Neuronal stem cell (in vitro differentiated cells): ENCODE measurements around the gene KRTAP13-3.

Source experiments
- DNase-seq: peaks from one replicate; pipeline ENCODE4 v3.0.0-alpha.2; 2013; ENCODE audit warnings: low spot score
- H2AFZ ChIP-seq: one replicate; pipeline ENCODE4 v1.6.1; 2013; ENCODE audit warnings: mild to moderate bottlenecking, low read length, inconsistent platforms
- H2AK5ac ChIP-seq: 2 replicates; pipeline ENCODE4 v1.6.1; 2013; ENCODE audit warnings: low read depth, mild to moderate bottlenecking, inconsistent platforms, low read length, moderate library complexity, mixed read lengths
- H2BK120ac ChIP-seq: 2 replicates; pipeline ENCODE4 v1.6.1; 2013; ENCODE audit warnings: low read depth, mild to moderate bottlenecking, inconsistent platforms, low read length, moderate library complexity, mixed read lengths
- H2BK12ac ChIP-seq: one replicate; pipeline ENCODE4 v1.6.1; 2013; ENCODE audit warnings: low read length, inconsistent platforms
- H2BK15ac ChIP-seq: 2 replicates; pipeline ENCODE4 v1.6.1; 2013; ENCODE audit warnings: mild to moderate bottlenecking, low read length, inconsistent platforms, mixed read lengths
- H2BK5ac ChIP-seq: one replicate; pipeline ENCODE4 v1.6.1; 2013; ENCODE audit warnings: inconsistent platforms, mild to moderate bottlenecking, low read length, moderate library complexity
- H3K14ac ChIP-seq: one replicate; pipeline ENCODE4 v1.6.1; 2013; ENCODE audit warnings: low read length, inconsistent platforms
- H3K18ac ChIP-seq: 2 replicates; pipeline ENCODE4 v1.6.1; 2013; ENCODE audit warnings: low read length, inconsistent platforms
- H3K23ac ChIP-seq: 2 replicates; pipeline ENCODE4 v1.6.1; 2013; ENCODE audit warnings: low read depth, mild to moderate bottlenecking, mixed read lengths, low read length, inconsistent platforms; ENCODE audit not compliant: poor library complexity
- H3K27ac ChIP-seq: replicated peaks from 3 replicates; pipeline ENCODE4 v1.5.1; 2013; ENCODE audit warnings: low read length, inconsistent platforms
- H3K27me3 ChIP-seq, 3 experiments: 2 replicates each; pipeline ENCODE4 v1.6.1; 2013; ENCODE audit warnings: low read length in 3 of 3, mild to moderate bottlenecking in 2 of 3, inconsistent platforms in 1 of 3, low read depth in 1 of 3, mixed read lengths in 1 of 3, moderate library complexity in 1 of 3; ENCODE audit not compliant: control insufficient read depth in 3 of 3, insufficient read depth in 3 of 3
- H3K36me3 ChIP-seq, 2 donors: replicated peaks in 1 of 2; 2 replicates each; pipeline ENCODE4 v1.6.1; 2013; ENCODE audit warnings: low read length in 2 of 2; ENCODE audit not compliant: control insufficient read depth in 2 of 2, insufficient read depth in 2 of 2
- H3K4ac ChIP-seq: 2 replicates; pipeline ENCODE4 v1.6.1; 2013; ENCODE audit warnings: inconsistent platforms, mild to moderate bottlenecking, low read length, moderate library complexity
- H3K4me1 ChIP-seq, 2 donors: 1 replicate in 1 of 2; 2 replicates in 1 of 2; pipeline ENCODE4 v1.6.1; 2013; ENCODE audit warnings: low read length in 2 of 2, low read depth in 1 of 2; ENCODE audit not compliant: control insufficient read depth in 2 of 2, insufficient read depth in 1 of 2
- H3K4me2 ChIP-seq: one replicate; pipeline ENCODE4 v1.6.1; 2013; ENCODE audit warnings: mild to moderate bottlenecking, low read length, inconsistent platforms; ENCODE audit not compliant: insufficient read depth, poor library complexity, severe bottlenecking
- H3K4me3 ChIP-seq, 2 donors: 2 replicates each; pipeline ENCODE4 v1.5.1; 2013; ENCODE audit warnings: low read length in 2 of 2, mild to moderate bottlenecking in 2 of 2, inconsistent platforms in 1 of 2, moderate library complexity in 1 of 2
- H3K79me1 ChIP-seq: one replicate; pipeline ENCODE4 v1.6.1; 2013; ENCODE audit warnings: low read depth, mild to moderate bottlenecking, inconsistent platforms, low read length, moderate library complexity
- H3K9ac ChIP-seq: one replicate; pipeline ENCODE4 v1.6.1; 2013; ENCODE audit warnings: mild to moderate bottlenecking, low read depth, low read length, inconsistent platforms; ENCODE audit not compliant: poor library complexity
- H3K9me3 ChIP-seq, 2 donors: replicated peaks in 1 of 2; 2 replicates each; pipeline versions ENCODE3 to v1.6.1; 2013; ENCODE audit warnings: low read length in 2 of 2, mild to moderate bottlenecking in 2 of 2, inconsistent platforms in 1 of 2, low read depth in 1 of 2, mixed read lengths in 1 of 2, moderate library complexity in 1 of 2; ENCODE audit not compliant: control insufficient read depth in 2 of 2, insufficient read depth in 1 of 2
- H4K8ac ChIP-seq: one replicate; pipeline ENCODE4 v1.6.1; 2013; ENCODE audit warnings: low read depth, mild to moderate bottlenecking, inconsistent platforms, low read length, moderate library complexity
- H4K91ac ChIP-seq: one replicate; pipeline ENCODE4 v1.6.1; 2013; ENCODE audit warnings: low read length, low read depth, mild to moderate bottlenecking, inconsistent platforms; ENCODE audit not compliant: poor library complexity
- WGBS, 2 donors: extraction: QIAGEN DNeasy Blood & Tissue Kit; methylation state at CpG; one replicate each; pipeline ENCODE4 v1.1.7; 2013; ENCODE audit warnings: missing lambda C conversion rate in 2 of 2, mixed read lengths in 1 of 2; ENCODE audit not compliant: insufficient read length in 2 of 2, insufficient replicate concordance in 1 of 2; ENCODE audit errors: extremely low coverage in 2 of 2; 5-methylcytosine and 5-hydroxymethylcytosine counted together

KRTAP13-3 gene

GRCh38 chr21:30415993-30416392 lies 9.7 kb downstream of the KRTAP13-3 start:
- Histone ChIP-seq H3K4ac (no peak overlapping the region), H2BK12ac (no peak overlapping the region), H3K18ac (no peak overlapping the region), H3K4me1 (no peaks in the 10 kb centered on the region), H4K8ac (no peak overlapping the region), H3K36me3 (no peaks in the 10 kb centered on the region), H2BK5ac (no peak overlapping the region), H3K27ac (no peak overlapping the region), H2AFZ (no peak overlapping the region), H3K4me2 (no peak overlapping the region), H2AK5ac (no peak overlapping the region), H3K9me3 (peaks cover 0 to 2% of the 10 kb centered on the region in 2 donors), H2BK15ac (no peak overlapping the region), H2BK120ac (no peak overlapping the region), H3K14ac (no peak overlapping the region), H4K91ac (no peak overlapping the region), H3K79me1 (no peaks in the 10 kb centered on the region), H3K27me3 (no peaks in the 10 kb centered on the region), H3K23ac (no peak overlapping the region), H3K9ac (no peak overlapping the region), H3K4me3 (no peak overlapping the region)
- WGBS, 2 donors: no CpG with 5 or more reads among the region's 5 CpGs
- DNase-seq: no peak

- no CpG with 5 or more reads among the region's 14 CpGs for WGBS, 2 donors
- no peak overlapping the region for H3K14ac ChIP-seq
- DNase-seq: peak; percentile 3
These were observed 16.8 kb downstream of the KRTAP13-3 start for GRCh38 chr21:30408782-30409494.

GRCh38 chr21:30395731-30396130 lies 30.0 kb downstream of the KRTAP13-3 start, which contains the start of gene KRTAP13-1:
TSS of gene KRTAP13-1 (plus strand) at chr21:30396031. CDS start at chr21:30396087, 56 bp downstream.
- no peak within 1 kb of the TSS for H2BK12ac ChIP-seq
- no peak within 1 kb of the TSS for H3K4ac ChIP-seq
- H3K27me3 ChIP-seq: no peaks in the 10 kb centered on the region
- H2BK5ac ChIP-seq: no peak within 1 kb of the TSS
- H4K91ac ChIP-seq: no peak within 1 kb of the TSS
- H3K9ac ChIP-seq: no peak within 1 kb of the TSS
- H3K9me3 ChIP-seq: peaks cover 0 to 3% of the 10 kb centered on the region in 2 donors
- no peaks in the 10 kb centered on the region for H3K36me3 ChIP-seq
- no peak within 1 kb of the TSS for H2BK15ac ChIP-seq
- no peak within 1 kb of the TSS for H2AK5ac ChIP-seq
- H3K4me2 ChIP-seq: no peak within 1 kb of the TSS
- no peaks in the 10 kb centered on the region for H3K4me1 ChIP-seq
- H3K27ac ChIP-seq: no peak within 1 kb of the TSS
- no peak within 1 kb of the TSS for H2AFZ ChIP-seq
- no peak within 1 kb of the TSS for H3K14ac ChIP-seq
- H3K18ac ChIP-seq: peak within 1 kb of the TSS; percentile 31
- no peaks in the 10 kb centered on the region for H3K79me1 ChIP-seq
- no peak within 1 kb of the TSS for H3K4me3 ChIP-seq
- WGBS, 2 donors: no CpG with 5 or more reads among the region's 4 CpGs
- DNase-seq: no peak
- H4K8ac ChIP-seq: no peak within 1 kb of the TSS
- no peak within 1 kb of the TSS for H3K23ac ChIP-seq
- H2BK120ac ChIP-seq: no peak within 1 kb of the TSS

More at GRCh38 chr21:30408782-30409494, 16.8 kb downstream of the KRTAP13-3 start:
- no peak overlapping the region for H2BK120ac ChIP-seq
- no peak overlapping the region for H3K4me3 ChIP-seq
- no peaks in the 10 kb centered on the region for H3K27me3 ChIP-seq
- no peak overlapping the region for H2BK5ac ChIP-seq
- no peak overlapping the region for H4K8ac ChIP-seq
- H2AK5ac ChIP-seq: no peak overlapping the region
- H2BK12ac ChIP-seq: no peak overlapping the region
- H3K36me3 ChIP-seq: no peaks in the 10 kb centered on the region
- no peak overlapping the region for H3K27ac ChIP-seq
- peak overlapping the region; percentile 82 for H2AFZ ChIP-seq
- H4K91ac ChIP-seq: no peak overlapping the region
- H3K4ac ChIP-seq: no peak overlapping the region
- H3K9ac ChIP-seq: no peak overlapping the region
- peaks cover 0 to 4% of the 10 kb centered on the region in 2 donors for H3K9me3 ChIP-seq
- H3K23ac ChIP-seq: no peak overlapping the region
- H3K4me1 ChIP-seq: no peaks in the 10 kb centered on the region
- no peak overlapping the region for H2BK15ac ChIP-seq
- no peak overlapping the region for H3K18ac ChIP-seq
- no peak overlapping the region for H3K4me2 ChIP-seq
- H3K79me1 ChIP-seq: no peaks in the 10 kb centered on the region

GRCh38 chr21:30391492-30392025 lies 34.2 kb downstream of the KRTAP13-3 start:
- H3K4ac ChIP-seq: no peak overlapping the region
- H3K9me3 ChIP-seq: peaks cover 0 to 4% of the 10 kb centered on the region in 2 donors
- no CpG with 5 or more reads among the region's 2 CpGs for WGBS, 2 donors
- no peak overlapping the region for H2BK120ac ChIP-seq
- no peak overlapping the region for H2AK5ac ChIP-seq
- no peak overlapping the region for H3K18ac ChIP-seq
- no peak for DNase-seq
- no peak overlapping the region for H3K4me3 ChIP-seq
- H3K27me3 ChIP-seq: no peaks in the 10 kb centered on the region
- H3K79me1 ChIP-seq: no peaks in the 10 kb centered on the region
- no peak overlapping the region for H4K8ac ChIP-seq
- H2BK15ac ChIP-seq: no peak overlapping the region
- H3K36me3 ChIP-seq: no peaks in the 10 kb centered on the region
- H3K27ac ChIP-seq: no peak overlapping the region
- no peaks in the 10 kb centered on the region for H3K4me1 ChIP-seq
- no peak overlapping the region for H3K23ac ChIP-seq
- no peak overlapping the region for H2BK12ac ChIP-seq
- H4K91ac ChIP-seq: no peak overlapping the region
- H3K9ac ChIP-seq: no peak overlapping the region
- H2BK5ac ChIP-seq: no peak overlapping the region
- H2AFZ ChIP-seq: no peak overlapping the region
- no peak overlapping the region for H3K14ac ChIP-seq
- no peak overlapping the region for H3K4me2 ChIP-seq
